Spleen (tissue), 7 donors: ENCODE results near the gene SKI.

Source experiments
- POLR2A ChIP-seq, 3 donors: fragments of 450-650 bp; IDR thresholded peaks; one replicate each; pipeline ENCODE4 v1.5.1; 2017; ENCODE audit warnings: antibody characterized with exemption in 3 of 3, mild to moderate bottlenecking in 1 of 3
- POLR2AphosphoS5 ChIP-seq, 3 donors: sonication (generic); formaldehyde crosslinking; IDR thresholded peaks; one replicate each; pipeline ENCODE4 v1.5.1; 2017; ENCODE audit warnings: antibody characterized with exemption in 3 of 3
- TF ChIP-seq, protein P1 (sequence below), 11 experiments: fragments of 200-600 bp in 7 of 11; fragments of 450-650 bp in 4 of 11; sonication (generic) in 4 of 11; IDR thresholded peaks in 8 of 11; conservative IDR thresholded peaks in 3 of 11; 1 replicate in 7 of 11; 2 replicates in 4 of 11; pipeline versions ENCODE4 v1.4.0 to v1.8.0; 2016 to 2021; ENCODE audit warnings: antibody characterized with exemption in 11 of 11, inconsistent platforms in 4 of 11, mild to moderate bottlenecking in 1 of 11
- donor health status: DM: no; HTN: no; CAD: no; lungs with moderate emphysema.
- donor health status: DM: no; HTN: no; CAD: no.
- donor health status: DM: no; HTN: no; CAD: no.

GRCh38 chr1:2304921-2305681 is 77.0 kb downstream of the SKI start:
- TF ChIP-seq POLR2AphosphoS5 (IDR thresholded peaks at IDR 0.05), result peak in 1 of 3 donors; percentile 3
- TF ChIP-seq, protein P1, sequence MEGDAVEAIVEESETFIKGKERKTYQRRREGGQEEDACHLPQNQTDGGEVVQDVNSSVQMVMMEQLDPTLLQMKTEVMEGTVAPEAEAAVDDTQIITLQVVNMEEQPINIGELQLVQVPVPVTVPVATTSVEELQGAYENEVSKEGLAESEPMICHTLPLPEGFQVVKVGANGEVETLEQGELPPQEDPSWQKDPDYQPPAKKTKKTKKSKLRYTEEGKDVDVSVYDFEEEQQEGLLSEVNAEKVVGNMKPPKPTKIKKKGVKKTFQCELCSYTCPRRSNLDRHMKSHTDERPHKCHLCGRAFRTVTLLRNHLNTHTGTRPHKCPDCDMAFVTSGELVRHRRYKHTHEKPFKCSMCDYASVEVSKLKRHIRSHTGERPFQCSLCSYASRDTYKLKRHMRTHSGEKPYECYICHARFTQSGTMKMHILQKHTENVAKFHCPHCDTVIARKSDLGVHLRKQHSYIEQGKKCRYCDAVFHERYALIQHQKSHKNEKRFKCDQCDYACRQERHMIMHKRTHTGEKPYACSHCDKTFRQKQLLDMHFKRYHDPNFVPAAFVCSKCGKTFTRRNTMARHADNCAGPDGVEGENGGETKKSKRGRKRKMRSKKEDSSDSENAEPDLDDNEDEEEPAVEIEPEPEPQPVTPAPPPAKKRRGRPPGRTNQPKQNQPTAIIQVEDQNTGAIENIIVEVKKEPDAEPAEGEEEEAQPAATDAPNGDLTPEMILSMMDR (IDR thresholded peaks at IDR 0.05 in 8 of 11, conservative IDR thresholded peaks at IDR 0.05 in 3 of 11), result no peak
- no peak for TF ChIP-seq POLR2A (IDR thresholded peaks at IDR 0.05)
